DMS53 (cell line): ENCODE results near the gene ARHGEF37.

Source experiments
- DNase-seq: peaks from one replicate; lab custom pipeline; 2025; lab: John Stamatoyannopoulos, UW

Gene ARHGEF37

GRCh38 chr5:149628846-149629388 is 47.6 kb downstream of the ARHGEF37 start:
- no peak for DNase-seq

- no peak for DNase-seq
These were observed 48.1 kb downstream of the ARHGEF37 start for GRCh38 chr5:149629421-149629820.

- no peak for DNase-seq
These were observed 49.0 kb downstream of the ARHGEF37 start for GRCh38 chr5:149630337-149630736.

GRCh38 chr5:149631506-149631905 is 50.2 kb downstream of the ARHGEF37 start:
- no peak for DNase-seq

GRCh38 chr5:149632311-149633251 is 51.3 kb downstream of the ARHGEF37 start:
- DNase-seq, result peak; percentile 77

GRCh38 chr5:149633476-149634350 is 52.4 kb downstream of the ARHGEF37 start:
- peak; percentile 53 for DNase-seq

GRCh38 chr5:149635394-149635793 is 54.1 kb downstream of the ARHGEF37 start:
- peak; percentile 72 for DNase-seq

- peak; percentile 18 for DNase-seq
These were observed 55.0 kb downstream of the ARHGEF37 start for GRCh38 chr5:149636191-149636860.

GRCh38 chr5:149636861-149637246 is 55.6 kb downstream of the ARHGEF37 start:
- peak; percentile 84 for DNase-seq

GRCh38 chr5:149638136-149638535 is 56.8 kb downstream of the ARHGEF37 start:
- no peak for DNase-seq

GRCh38 chr5:149638546-149639241 is 57.4 kb downstream of the ARHGEF37 start:
- DNase-seq, result no peak

- no peak for DNase-seq
These were observed 58.4 kb downstream of the ARHGEF37 start for GRCh38 chr5:149639737-149640136.

- peak; percentile 23 for DNase-seq
These were observed 59.2 kb downstream of the ARHGEF37 start for GRCh38 chr5:149640350-149640999.

GRCh38 chr5:149641000-149641576 is 59.8 kb downstream of the ARHGEF37 start:
- DNase-seq, result peak; percentile 40

GRCh38 chr5:149641600-149641999 is 60.3 kb downstream of the ARHGEF37 start:
- DNase-seq, result no peak

GRCh38 chr5:149643781-149644180 is 62.5 kb downstream of the ARHGEF37 start:
- no peak for DNase-seq

GRCh38 chr5:149644629-149645028 is 63.3 kb downstream of the ARHGEF37 start:
- DNase-seq, result no peak

GRCh38 chr5:149645236-149645635 is 63.9 kb downstream of the ARHGEF37 start:
- peak; percentile 34 for DNase-seq

GRCh38 chr5:149645725-149646124 is 64.4 kb downstream of the ARHGEF37 start:
- DNase-seq, result no peak

GRCh38 chr5:149646564-149646963 is 65.3 kb downstream of the ARHGEF37 start:
- DNase-seq, result peak; percentile 64
